ENCODE data around the gene WDR31. TPM values are rescaled to one million over a fixed set of nuclear protein-coding genes. Genes with fewer than 3 reads are reported as not detected.

Gene WDR31
- total and polyA plus RNA-seq, 2 of the 4 experiments (the other 2 are of a cell fraction) = 0.29 to 0.36 TPM

GRCh38 chr9:113376634-113377567 lies 36.8 kb upstream of the WDR31 start, which contains the start of gene HDHD3 (continued):
- TF ChIP-seq, protein P1, sequence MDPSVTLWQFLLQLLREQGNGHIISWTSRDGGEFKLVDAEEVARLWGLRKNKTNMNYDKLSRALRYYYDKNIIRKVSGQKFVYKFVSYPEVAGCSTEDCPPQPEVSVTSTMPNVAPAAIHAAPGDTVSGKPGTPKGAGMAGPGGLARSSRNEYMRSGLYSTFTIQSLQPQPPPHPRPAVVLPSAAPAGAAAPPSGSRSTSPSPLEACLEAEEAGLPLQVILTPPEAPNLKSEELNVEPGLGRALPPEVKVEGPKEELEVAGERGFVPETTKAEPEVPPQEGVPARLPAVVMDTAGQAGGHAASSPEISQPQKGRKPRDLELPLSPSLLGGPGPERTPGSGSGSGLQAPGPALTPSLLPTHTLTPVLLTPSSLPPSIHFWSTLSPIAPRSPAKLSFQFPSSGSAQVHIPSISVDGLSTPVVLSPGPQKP (IDR thresholded peaks at IDR 0.05; ENCODE audit: borderline replicate concordance, low read depth, low read length) = no peak
- TF ChIP-seq RCOR1 (IDR thresholded peaks at IDR 0.05; ENCODE audit: insufficient replicate concordance, low read length) = no peak

Measured in IMR-90 (cell line).